ENCODE results near the gene MED20. TPM values are rescaled to one million over a fixed set of nuclear protein-coding genes. Genes with fewer than 3 reads are reported as not detected.
"Not testable (repeated sequence)": the region's sequence is repeated elsewhere in the genome, so short reads cannot be mapped to it uniquely, and the experiment has no call there.

Gene MED20
- 16.7 TPM for total RNA-seq

GRCh38 chr6:41920921-41921711 lies at the start of gene MED20, which contains the start of gene BYSL:
MED20 (minus strand) TSS chr6:41921139; CDS start chr6:41921018, 121 bp downstream.
BYSL (plus strand) TSS chr6:41921499; CDS start chr6:41921563, 64 bp downstream.
- DNase-seq: peak; percentile 95

- DNase-seq: no peak
These were observed 49.5 kb upstream of the MED20 start for GRCh38 chr6:41970436-41970846.

- DNase-seq: no peak
These were observed 46.7 kb upstream of the MED20 start for GRCh38 chr6:41967312-41968287.

GRCh38 chr6:41966961-41967311 lies 46.0 kb upstream of the MED20 start:
- DNase-seq: no peak

- no peak for DNase-seq
These were observed 45.4 kb upstream of the MED20 start for GRCh38 chr6:41966214-41966920.

- no peak for DNase-seq
These were observed 44.7 kb upstream of the MED20 start for GRCh38 chr6:41965429-41966213.

GRCh38 chr6:41964201-41964887 lies 43.4 kb upstream of the MED20 start:
- no peak for DNase-seq

GRCh38 chr6:41963371-41963770 lies 42.4 kb upstream of the MED20 start:
- no peak for DNase-seq

GRCh38 chr6:41960028-41960427 lies 39.1 kb upstream of the MED20 start:
- DNase-seq: no peak

- no peak for DNase-seq
These were observed 37.3 kb upstream of the MED20 start for GRCh38 chr6:41958022-41958856.

- no peak for DNase-seq
These were observed 36.2 kb upstream of the MED20 start for GRCh38 chr6:41957117-41957516.

- DNase-seq: no peak
These were observed 34.5 kb upstream of the MED20 start for GRCh38 chr6:41955412-41955811.

GRCh38 chr6:41954668-41955067 lies 33.7 kb upstream of the MED20 start:
- DNase-seq: no peak

GRCh38 chr6:41947581-41948220 lies 26.8 kb upstream of the MED20 start:
- DNase-seq: no peak

GRCh38 chr6:41943456-41943855 lies 22.5 kb upstream of the MED20 start:
- DNase-seq: no peak

GRCh38 chr6:41942882-41943281 lies 21.9 kb upstream of the MED20 start:
- not testable (repeated sequence) for DNase-seq

GRCh38 chr6:41942067-41942851 lies 21.3 kb upstream of the MED20 start:
- peak; percentile 86 for DNase-seq

GRCh38 chr6:41941280-41942066 lies 20.5 kb upstream of the MED20 start, which contains the start of gene CCND3:
CCND3 (minus strand) TSS chr6:41941808; CDS start chr6:41941649, 159 bp downstream.
- DNase-seq: peak; percentile 86
